ENCODE results near the gene THSD4. TPM values are rescaled to one million over a fixed set of nuclear protein-coding genes. Genes with fewer than 3 reads are reported as not detected.

The THSD4 gene
- total RNA-seq, 6 experiments from 2014 or later: 5.2 to 21.8 (median 13.7) TPM

DNA sequence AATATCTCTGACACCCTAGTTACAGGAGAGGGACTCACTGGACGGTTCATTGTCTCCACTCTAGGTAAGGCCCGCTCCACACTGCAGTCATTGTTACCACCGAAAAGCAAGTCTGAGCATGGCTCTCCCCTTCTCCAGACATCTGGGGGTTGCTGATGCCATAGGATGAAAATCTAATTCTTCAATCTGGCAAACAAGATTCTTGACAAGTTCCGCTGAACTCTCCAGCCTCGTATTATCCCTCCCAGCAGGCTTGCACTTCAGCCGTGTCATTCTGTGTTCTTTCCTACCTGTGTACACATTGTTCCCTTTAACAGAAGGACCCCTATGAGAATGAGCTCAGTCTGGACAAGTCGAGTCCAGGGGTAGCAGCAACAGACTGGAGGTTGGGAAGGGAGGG lies 542.8 kb downstream of the THSD4 start:
- no peaks in the 10 kb centered on the region for H3K36me3 ChIP-seq
- TF ChIP-seq POLR2A (IDR thresholded peaks at IDR 0.05): no peak
- TF ChIP-seq, protein P1, sequence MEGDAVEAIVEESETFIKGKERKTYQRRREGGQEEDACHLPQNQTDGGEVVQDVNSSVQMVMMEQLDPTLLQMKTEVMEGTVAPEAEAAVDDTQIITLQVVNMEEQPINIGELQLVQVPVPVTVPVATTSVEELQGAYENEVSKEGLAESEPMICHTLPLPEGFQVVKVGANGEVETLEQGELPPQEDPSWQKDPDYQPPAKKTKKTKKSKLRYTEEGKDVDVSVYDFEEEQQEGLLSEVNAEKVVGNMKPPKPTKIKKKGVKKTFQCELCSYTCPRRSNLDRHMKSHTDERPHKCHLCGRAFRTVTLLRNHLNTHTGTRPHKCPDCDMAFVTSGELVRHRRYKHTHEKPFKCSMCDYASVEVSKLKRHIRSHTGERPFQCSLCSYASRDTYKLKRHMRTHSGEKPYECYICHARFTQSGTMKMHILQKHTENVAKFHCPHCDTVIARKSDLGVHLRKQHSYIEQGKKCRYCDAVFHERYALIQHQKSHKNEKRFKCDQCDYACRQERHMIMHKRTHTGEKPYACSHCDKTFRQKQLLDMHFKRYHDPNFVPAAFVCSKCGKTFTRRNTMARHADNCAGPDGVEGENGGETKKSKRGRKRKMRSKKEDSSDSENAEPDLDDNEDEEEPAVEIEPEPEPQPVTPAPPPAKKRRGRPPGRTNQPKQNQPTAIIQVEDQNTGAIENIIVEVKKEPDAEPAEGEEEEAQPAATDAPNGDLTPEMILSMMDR (IDR thresholded peaks at IDR 0.05): no peak
- ATAC-seq (no peak), DNase-seq (no peak)
- intact Hi-C loops (cut with DNase I): no loop called here
- no peaks in the 10 kb centered on the region for H3K27me3 ChIP-seq
- H3K4me1 ChIP-seq: peaks cover 0 to 76% (median 21%) of the 10 kb centered on the region in 4 donors
- H3K4me3 ChIP-seq: no peak overlapping the region
- H3K27ac ChIP-seq: peak overlapping the region in 1 of 3 donors; percentile 85
- 89% methylated on average over 6 of the region's 7 CpGs for WGBS (ENCODE audit: insufficient coverage, low coverage, low lambda C conversion rate, missing lambda C conversion rate)
- no peaks in the 10 kb centered on the region for H3K9me3 ChIP-seq

DNA sequence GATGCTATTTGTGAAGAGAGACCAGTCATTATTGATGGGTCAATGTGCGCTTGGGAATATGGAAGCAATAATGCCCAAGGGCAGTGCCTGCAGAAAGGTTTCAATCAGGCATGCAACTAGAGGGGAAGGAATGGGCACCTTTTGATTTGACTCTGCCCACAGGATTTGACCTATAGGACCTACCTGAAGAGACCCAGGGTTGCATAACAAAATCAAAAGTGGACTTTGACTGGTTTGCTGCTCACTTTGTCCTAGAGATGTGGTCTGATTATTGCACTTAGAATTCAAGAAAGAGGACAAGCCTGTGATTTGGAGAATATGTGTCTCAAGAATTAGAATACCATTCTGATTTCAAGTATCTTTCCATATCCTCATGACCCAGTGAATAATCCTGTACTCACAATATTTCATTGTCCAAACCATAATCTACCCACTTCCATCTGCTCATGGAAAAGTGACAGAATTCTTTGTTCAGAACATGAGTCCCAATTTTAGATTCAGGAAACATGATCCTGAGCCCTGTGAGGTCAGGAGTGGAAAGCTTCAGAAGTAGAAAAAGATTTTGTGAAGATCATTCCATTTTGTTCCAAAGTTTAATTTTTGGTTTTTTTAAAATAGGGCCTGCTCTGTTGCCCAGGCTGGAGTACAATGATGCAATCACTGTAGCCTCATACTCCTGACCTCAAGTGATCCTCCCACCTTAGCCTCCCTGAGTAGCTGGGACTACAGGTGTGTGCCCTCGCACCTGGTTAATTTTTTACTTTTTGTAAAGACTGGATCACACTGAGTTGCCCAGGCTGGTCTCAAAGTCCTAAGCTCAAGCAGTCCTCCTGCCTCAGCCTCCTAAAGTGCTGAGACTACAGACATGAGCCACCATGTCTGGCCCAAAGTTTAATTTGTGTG lies 543.8 kb downstream of the THSD4 start:
- no peaks in the 10 kb centered on the region for H3K9me3 ChIP-seq
- TF ChIP-seq POLR2A (IDR thresholded peaks at IDR 0.05): no peak
- TF ChIP-seq, protein P1 (IDR thresholded peaks at IDR 0.05): no peak
- no peaks in the 10 kb centered on the region for H3K36me3 ChIP-seq
- H3K27ac ChIP-seq: peak overlapping the region; percentile 37 to 85 (median 58)
- WGBS (ENCODE audit: insufficient coverage, low coverage, low lambda C conversion rate, missing lambda C conversion rate): 37% methylated on average over 2 of the region's 2 CpGs
- intact Hi-C loops (cut with DNase I): no loop called here
- DNase-seq (no peak), ATAC-seq (peak; percentile 4 to 58 (median 44))
- peaks cover 0 to 76% (median 21%) of the 10 kb centered on the region in 4 donors for H3K4me1 ChIP-seq
- no peaks in the 10 kb centered on the region for H3K27me3 ChIP-seq
- no peak overlapping the region for H3K4me3 ChIP-seq

DNA sequence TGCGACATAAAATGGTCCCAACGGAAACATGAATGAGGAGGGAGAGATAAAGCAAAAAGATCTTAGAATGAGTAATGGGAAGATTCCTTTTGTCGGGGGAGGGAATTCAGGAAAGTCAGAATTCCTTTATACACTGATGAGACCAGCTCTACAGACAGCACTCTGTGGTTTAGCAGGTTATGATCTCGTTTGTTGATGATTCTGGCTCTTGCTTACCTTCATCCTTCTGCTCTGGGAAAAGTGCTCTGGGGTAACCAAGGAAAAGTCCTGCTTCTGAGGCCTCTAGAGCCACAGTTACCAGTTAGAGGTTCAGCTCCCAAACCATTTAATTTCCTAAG lies 544.4 kb downstream of the THSD4 start:
- Histone ChIP-seq H3K27ac (peak overlapping the region; percentile 37 to 85 (median 58)), H3K36me3 (no peaks in the 10 kb centered on the region), H3K27me3 (no peaks in the 10 kb centered on the region), H3K4me3 (no peak overlapping the region), H3K4me1 (peaks cover 0 to 71% (median 20%) of the 10 kb centered on the region in 4 donors), H3K9me3 (no peaks in the 10 kb centered on the region)
- TF ChIP-seq POLR2A (IDR thresholded peaks at IDR 0.05): no peak
- TF ChIP-seq, protein P1 (IDR thresholded peaks at IDR 0.05): no peak
- intact Hi-C loops (cut with DNase I): no loop called here
- ATAC-seq: no peak
- 69% methylated on average over 4 of the region's 4 CpGs for WGBS (ENCODE audit: insufficient coverage, low coverage, low lambda C conversion rate, missing lambda C conversion rate)
- no peak for DNase-seq

DNA sequence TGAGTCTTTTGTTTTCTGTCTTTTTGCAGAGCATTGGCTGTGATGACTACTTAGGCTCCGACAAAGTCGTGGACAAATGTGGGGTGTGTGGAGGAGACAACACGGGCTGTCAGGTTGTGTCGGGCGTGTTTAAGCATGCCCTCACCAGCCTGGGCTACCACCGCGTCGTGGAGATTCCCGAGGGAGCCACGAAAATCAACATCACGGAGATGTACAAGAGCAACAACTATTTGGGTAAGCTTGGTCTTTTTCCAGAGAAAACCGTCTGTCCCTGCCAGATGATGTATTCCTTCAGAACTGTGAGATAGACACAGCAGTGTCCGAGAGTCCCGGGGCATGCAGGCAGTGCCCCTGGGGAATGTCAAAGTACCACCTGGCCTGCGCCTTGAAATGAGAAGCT lies 545.2 kb downstream of the THSD4 start:
- Histone ChIP-seq H3K4me1 (peaks cover 0 to 63% (median 18%) of the 10 kb centered on the region in 4 donors), H3K4me3 (no peak overlapping the region), H3K27ac (peak overlapping the region; percentile 47 to 85 (median 58)), H3K9me3 (no peaks in the 10 kb centered on the region), H3K36me3 (no peaks in the 10 kb centered on the region), H3K27me3 (no peaks in the 10 kb centered on the region)
- 44% methylated on average over 15 of the region's 15 CpGs for WGBS (ENCODE audit: insufficient coverage, low coverage, low lambda C conversion rate, missing lambda C conversion rate)
- intact Hi-C loops (cut with DNase I): no loop called here
- ATAC-seq (peak; percentile 50 to 63 (median 56)), DNase-seq (peak in 1 of 3 donors; percentile 40)
- TF ChIP-seq POLR2A (IDR thresholded peaks at IDR 0.05): no peak
- TF ChIP-seq, protein P1 (IDR thresholded peaks at IDR 0.05): no peak
